Measurements from ENCODE around the gene PAGE1.
"Not testable (repeated sequence)": the region's sequence is repeated elsewhere in the genome, so short reads cannot be mapped to it uniquely, and the experiment has no call there.

The PAGE1 gene, protein sequence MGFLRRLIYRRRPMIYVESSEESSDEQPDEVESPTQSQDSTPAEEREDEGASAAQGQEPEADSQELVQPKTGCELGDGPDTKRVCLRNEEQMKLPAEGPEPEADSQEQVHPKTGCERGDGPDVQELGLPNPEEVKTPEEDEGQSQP

DNA sequence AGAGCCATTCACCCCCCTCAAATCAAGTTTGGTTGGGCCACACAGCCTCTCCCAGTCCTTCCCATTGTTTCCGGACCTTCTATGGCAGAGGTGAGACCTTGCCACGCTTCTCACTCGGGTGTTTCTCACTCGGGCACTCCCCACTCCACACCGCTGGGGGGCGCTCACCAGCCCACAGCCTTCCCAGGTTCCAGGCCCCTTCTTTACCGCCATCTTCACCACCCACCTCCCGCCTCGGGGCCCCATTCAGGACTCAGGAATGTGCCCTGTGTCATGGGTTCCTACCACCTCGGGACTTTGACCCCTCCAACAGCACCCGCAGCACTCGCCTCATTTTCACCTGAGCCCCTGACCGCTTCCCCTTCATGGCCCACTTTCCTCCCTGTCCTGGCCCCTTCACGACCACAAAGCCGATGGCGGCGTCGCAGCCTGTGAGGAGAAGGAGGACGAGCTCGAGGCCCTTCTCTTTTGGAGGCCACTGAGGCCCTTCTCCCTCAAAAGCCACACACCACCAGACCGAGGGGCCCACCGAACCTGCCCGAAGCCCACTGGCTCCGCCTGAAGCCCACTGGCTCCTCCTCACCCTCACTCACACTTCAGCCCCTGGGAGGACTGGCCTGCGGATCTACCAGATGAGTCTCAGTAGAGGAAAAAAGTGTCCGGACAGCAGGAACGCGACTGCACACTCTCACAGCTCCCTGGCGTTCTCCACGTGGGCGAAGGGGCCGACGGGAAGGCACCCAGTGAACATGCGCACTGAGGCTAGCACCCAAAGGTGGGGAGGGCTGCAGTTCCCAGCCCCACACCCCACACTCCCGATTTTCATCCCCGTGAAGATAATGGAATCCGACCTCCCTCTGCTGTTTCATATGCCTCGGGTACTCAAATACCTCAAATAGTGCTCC lies at the start of gene PAGE1:
Gene PAGE1 (minus strand): TSS at position 709 of the 905 bp plus-strand sequence. CDS start 1,214 bp downstream, outside the sequence.
- no peak for DNase-seq (ENCODE audit: low spot score)

DNA sequence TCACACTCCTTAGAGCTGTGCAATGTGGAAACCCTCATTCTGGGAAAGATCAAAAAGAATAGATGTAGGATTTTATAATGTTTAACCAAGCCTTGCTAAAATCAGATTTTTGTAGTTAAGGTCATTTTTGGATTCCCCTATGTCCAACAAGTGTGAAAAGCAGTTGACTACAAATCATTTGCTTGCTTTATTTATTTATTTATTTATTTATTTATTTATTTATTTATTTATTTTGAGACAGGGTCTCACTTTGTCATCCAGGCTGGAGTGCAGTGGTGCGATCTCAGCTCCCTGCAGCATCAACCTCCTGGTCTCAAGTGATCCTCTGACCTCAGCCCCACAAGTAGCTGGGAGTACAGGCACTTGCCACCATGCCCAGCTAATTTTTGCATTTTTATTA lies 45.7 kb upstream of the PAGE1 start:
- not testable (repeated sequence) for DNase-seq (ENCODE audit: low spot score)

DNA sequence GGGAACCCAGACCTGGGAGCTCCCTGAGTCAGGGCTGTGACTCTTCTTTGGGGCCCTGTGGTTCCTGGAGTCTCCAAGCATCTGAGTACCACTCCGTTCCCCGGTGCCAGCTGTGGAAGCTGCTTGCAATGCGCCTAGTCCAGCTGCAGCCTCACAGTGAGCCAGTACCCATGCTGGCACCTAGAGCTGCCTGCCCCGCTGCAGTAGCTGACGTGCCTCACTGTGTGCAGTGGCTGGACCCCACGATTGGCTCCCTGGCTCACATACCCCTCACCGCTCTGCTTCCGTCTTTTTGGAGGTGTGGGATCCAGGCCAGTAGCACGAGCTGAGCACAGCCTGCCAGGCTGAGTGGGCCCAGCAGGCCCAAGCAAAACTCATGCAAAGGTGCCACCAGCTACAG lies 32.1 kb upstream of the PAGE1 start:
- no peak for DNase-seq (ENCODE audit: low spot score)

DNA sequence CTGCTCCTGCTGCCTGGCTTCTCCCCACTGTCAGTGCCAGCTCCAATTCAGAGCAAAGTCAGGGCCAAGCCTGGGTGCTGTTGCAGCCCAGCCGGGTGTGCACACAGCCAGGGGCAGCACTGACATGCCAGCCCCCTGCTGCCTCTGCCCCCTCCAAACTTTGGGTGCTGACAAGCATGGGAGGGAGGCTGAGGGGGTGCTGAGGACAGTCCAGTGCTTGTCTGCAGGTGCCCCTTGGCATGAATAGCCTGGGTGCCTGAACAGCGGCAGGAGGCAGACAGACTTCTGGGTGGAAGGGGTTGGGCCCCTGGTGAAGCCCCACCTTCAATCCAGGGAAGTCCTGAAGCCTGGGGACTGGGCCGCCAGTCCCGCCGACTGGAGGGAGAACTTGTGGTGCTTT lies 31.2 kb upstream of the PAGE1 start:
- no peak for DNase-seq (ENCODE audit: low spot score)

DNA sequence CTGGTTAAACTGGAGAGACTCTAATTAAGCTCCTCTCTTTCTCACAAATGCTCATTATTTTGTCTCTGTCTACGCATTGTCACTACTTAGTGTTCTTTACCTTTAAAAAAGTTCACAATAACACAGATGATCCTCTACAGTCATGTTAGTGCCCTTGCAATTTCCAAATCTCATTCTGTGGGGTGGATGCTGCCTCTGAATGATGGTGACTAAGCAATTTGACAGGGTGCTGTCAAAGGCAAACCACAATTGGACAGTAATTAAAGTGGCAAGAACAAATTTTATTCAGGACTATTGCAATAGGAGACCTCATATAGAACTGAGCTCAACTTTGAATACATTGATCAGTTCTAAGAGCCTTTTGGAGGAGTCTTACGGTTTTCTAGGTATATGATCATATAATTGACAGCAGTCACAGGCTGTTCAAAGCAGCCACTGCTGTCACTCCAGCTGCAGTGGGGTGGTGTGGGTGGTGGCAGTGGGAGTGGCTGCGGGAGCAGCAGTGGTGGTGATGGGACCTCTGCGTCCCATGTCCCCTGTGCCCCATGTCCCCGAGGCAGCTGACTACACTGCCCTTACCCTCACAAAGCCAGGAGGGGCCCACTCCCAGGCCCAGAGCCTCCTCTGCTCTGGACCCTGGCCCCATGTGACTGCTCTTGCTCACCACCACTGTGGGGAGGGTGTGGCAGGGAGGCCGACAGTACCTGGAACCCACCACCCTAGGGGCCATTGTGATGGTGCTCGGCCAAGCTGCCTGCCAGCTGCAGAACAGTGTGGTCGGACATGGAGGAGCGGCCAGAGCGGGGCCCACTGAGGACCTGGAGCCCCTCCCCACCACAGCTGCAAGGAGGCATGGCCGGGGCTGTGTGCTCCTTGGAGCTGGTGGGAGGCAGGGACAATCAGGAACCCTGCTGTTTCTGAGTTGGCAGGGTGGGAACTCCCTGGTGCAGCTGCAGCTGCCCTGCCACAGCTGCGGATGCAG lies 30.4 kb upstream of the PAGE1 start:
- no peak for DNase-seq (ENCODE audit: low spot score)

DNA sequence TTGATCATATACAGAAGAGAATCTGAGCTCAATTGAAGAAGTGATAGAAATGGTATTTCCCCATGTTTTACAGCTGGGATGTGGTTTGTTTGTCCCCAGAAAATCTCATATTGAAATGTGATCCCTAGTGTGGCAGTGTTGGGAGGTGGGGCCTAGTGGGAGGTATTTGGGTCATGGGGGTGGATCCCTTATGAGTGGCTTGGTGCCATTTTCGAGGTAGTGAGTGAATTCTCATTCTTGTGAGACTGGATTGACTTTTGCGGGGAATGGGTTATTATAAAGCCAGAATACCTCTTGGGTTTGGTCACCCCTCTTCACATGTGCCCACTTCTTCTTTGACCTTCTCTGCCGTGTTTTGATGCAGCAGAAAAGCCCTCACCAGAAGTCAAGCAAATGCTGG lies 29.6 kb upstream of the PAGE1 start:
- no peak for DNase-seq (ENCODE audit: low spot score)

DNA sequence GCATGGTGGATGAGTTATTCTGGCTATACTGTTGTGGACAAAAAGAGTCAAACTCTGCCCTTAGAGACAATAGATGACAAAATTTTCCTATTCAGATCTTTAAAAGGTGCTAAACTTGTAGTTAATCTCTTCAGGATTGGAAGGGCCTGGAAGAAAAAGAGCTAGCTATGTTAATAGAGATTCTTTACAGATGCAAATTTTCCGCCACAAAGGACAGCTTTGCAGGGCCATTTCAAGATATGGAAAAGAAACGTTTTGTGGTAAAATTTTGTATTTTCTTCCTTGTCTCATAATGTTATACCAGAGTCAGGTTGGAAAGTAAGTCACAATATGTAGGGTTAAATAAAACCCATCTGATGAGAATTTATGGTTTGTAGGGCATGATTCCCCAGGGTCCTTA lies 24.3 kb upstream of the PAGE1 start:
- DNase-seq (ENCODE audit: low spot score): not testable (repeated sequence)

DNA sequence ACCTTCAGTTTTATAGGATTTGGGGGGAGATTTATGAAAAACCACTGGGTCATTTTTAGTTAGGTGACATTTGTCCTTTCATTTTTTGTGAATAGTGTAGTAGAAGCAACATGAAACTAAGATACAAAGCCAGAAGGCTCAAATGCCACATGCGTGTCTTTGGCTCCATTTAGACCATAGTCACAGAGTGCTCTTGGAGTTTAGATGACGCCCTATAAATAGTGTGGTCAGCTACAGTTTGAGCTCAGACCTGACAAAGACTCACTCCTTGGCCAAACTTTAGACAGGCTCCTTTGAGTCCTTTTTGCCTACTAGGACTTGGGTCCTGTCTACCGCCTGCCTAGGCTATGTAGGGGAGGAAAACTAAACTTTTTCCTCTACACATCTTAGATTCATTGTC lies 16.8 kb upstream of the PAGE1 start:
- no peak for DNase-seq (ENCODE audit: low spot score)

DNA sequence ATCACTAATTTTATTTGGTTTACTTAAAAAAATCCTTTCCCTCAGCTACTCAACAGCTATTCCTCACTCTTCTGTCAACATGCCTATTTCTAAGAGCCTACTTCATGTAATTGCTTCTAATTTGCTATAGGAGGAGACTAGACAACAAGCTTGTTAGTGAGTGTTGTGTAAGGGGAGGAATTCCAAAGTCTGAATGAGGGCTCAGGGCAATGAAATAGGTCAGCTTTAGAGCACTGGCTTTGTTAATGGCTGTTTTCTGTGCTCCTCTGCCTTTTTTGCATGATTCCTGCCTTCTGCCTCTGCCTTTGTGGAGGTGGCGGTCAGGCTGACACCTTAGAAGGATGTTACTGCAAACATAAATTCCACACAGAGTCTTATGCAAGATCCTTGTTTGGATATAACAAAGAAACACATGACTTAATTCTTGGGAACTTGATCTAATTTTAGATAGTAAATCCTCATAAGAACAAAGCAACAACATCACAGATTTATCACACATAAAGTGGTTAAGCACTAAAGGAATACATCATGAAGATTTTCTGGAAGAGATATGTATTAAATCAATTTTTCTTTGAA lies 15.0 kb upstream of the PAGE1 start:
- DNase-seq (ENCODE audit: low spot score): no peak

DNA sequence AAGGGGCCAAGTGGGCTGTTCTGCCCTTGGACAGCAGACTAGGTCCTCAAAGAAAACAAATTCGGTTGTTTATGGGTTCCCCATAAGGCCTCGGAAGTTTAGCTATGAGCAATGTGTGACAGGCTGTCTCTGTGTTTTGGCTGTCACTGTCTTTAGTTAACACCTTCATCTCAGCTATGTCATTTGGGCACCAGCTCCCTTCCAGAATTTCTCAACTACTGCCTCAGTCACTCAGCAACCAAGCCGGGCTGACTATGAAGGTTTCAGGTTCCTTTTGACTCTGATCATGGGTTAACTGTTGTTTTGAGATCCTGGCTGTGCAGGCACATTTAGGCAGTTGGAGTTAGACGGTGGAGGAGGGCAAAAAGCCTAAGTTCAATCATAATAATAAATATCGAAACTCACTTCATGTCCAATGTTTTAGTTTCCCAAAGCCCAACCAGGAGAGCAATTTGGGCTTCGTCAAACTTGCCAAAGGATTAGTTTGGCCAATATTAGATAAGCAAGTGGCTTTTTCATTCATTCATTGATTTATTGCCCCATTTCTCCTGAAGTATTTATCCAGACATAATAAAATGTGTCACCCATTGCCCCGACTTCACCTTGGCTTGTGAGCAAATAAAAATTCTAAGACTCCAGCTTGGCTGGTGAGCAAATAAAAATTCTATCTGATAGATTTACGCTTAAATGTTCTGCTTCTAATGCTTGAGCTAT lies 9.1 kb upstream of the PAGE1 start:
- DNase-seq (ENCODE audit: low spot score): no peak

DNA sequence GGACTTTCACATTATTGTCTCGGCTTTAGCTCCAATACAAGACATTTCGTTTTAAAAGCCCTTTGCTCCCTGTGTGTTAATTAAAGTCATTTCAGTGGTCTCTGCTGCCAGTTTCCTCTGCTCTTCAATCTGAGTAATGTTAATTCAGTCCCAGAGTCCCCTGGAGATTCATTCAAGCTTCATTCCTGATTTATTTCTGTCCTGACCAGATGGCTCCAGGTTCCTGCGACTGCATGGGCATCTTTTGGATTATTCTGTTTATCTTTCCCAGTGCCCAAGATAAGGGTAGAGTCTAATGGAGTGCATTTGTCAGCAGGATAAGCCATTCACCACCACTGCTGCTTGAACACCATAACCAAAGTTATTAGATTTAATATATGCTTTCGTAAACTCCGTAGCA lies 6.1 kb upstream of the PAGE1 start:
- DNase-seq (ENCODE audit: low spot score): no peak

DNA sequence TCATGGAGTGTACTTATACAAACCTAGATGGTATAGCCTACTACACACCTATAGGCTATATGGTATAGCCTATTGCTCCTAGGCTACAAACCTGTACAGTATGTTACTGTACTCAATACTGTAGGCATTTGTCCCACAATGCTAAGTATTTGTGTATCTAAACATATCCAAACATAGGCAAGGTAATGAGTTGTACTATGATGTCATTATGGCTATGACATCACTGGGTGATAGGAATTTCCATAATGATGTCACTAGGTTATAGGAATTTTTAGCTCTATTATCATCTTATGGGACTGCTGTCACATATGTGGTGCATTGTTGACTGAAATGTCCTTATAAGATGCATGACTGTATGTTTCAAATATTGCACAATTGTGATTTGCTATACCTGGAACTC lies 5.5 kb upstream of the PAGE1 start:
- DNase-seq (ENCODE audit: low spot score): no peak

DNA sequence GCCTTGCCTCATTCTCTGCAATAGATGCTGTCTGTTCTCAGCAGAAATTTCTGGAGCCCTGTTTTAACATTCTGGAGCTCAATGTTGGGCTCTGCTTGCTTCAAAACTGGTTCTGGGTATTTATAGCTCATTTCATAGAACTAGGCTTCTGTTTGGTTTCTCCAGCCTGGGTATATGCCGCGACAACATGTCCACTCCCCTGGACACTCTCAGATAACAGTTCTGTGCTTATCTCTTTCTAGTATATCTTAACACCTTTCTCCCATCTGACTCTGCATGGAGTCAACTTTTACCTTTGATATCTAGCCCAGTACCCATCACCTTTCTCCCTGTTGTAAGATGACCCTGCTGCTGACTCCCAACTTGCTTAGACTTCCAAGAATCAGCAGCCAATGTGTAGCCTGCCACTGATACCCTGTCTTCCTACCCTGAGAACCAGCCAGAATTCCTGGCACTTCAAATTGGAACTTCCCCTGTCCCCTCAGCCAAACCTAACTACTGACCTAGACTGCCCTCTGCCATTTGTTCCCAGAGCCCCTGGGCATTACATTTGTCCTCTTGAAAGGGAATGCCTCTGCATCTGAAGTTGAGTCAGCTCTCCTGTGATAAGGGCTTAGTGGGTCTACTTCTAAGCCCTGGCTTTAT lies 20.6 kb downstream of the PAGE1 start:
- no peak for DNase-seq (ENCODE audit: low spot score)

DNA sequence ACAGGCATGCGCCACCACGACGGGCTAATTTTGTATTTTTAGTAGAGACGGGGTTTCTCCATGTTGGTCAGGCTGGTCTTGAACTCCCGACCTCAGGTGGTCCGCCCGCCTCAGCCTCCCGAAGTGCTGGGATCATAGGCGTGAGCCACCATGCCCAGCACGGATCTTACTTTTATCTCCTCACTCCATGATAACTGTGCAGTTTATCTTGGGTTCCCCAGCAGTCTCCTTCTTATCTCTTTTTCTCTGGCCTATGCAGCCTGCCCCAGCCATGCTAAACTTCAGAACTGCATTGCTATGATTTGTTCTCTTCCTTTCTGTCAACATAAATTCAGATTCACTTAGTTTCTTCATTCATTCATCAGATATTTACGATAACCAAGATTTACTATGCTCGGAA lies 22.4 kb downstream of the PAGE1 start:
- DNase-seq (ENCODE audit: low spot score): no peak

DNA sequence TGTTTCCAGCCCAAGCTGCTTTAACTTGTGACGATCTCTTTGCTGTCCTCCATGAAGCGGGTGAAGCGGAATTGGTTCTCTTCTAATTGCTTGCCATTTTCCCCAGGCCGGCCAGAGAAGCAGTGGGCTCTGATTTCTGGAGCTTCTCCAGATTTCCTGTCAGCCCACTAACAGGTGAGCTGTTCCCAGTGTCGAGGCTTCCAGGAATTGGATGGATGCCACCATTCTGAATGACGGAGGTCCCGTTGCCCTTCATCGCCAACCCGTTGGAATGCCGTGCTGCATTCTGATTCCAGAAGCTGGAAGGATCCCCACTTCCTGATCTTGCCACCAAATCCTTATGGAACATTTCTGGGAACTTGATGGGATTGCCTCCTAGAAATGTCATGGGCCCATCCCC lies 31.0 kb downstream of the PAGE1 start:
- no peak for DNase-seq (ENCODE audit: low spot score)

DNA sequence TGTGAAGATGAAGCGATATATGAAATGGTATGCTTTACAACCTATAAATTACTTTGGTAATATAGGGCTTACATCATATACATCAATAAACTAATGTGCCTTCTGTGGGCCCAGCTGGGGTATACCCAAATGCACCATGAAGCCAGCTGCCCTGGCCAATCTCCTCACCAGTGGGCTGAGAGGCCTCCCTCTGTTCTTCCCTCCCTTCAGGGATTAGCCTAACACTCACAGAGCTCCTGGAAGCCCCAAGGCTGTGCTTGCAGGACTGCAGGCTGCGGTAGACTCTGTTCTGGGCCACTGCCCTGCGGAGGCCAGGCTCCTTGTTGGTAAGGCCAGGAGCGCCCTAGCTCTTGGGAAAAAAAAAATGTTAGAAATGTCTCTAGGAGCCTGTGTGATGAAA lies 33.9 kb downstream of the PAGE1 start:
- DNase-seq (ENCODE audit: low spot score): no peak

DNA sequence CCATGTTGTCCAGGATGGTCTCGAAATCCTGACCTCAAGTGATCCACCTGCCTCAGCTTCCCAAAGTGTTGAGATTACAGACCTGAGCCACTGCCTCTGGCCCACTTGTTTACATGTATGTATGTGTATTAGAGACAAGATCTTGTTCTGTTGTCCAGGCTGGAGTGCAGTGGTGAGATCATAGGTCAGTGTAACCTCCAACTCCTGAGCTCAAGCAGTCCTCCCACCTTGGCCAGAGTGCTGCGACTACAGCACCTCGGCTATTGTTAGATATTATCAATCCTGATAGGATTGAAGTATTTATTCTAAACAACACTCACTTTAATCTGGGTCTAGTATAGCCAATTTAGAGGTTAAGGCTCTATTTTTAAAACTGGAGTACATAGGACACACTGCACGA lies 36.0 kb downstream of the PAGE1 start:
- DNase-seq (ENCODE audit: low spot score): no peak

DNA sequence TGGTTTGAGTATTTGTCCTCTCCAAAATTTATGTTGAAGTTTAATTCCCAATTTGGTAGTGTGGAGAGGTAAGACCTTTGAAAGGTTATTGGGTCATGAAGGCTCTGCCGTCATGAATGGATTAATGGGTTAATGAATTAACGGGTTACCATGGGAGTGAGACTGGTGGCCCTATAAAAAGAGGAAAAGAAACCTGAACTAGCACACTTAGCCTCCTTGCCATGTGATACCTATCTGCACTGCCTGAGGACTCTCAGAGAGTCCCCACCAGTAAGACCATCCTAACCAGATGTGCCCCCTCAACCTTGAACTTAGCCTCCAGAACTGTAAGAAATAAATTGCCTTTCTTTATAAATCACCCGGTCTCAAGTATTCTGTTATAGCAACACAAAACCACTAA lies 39.3 kb downstream of the PAGE1 start:
- no peak for DNase-seq (ENCODE audit: low spot score)

DNA sequence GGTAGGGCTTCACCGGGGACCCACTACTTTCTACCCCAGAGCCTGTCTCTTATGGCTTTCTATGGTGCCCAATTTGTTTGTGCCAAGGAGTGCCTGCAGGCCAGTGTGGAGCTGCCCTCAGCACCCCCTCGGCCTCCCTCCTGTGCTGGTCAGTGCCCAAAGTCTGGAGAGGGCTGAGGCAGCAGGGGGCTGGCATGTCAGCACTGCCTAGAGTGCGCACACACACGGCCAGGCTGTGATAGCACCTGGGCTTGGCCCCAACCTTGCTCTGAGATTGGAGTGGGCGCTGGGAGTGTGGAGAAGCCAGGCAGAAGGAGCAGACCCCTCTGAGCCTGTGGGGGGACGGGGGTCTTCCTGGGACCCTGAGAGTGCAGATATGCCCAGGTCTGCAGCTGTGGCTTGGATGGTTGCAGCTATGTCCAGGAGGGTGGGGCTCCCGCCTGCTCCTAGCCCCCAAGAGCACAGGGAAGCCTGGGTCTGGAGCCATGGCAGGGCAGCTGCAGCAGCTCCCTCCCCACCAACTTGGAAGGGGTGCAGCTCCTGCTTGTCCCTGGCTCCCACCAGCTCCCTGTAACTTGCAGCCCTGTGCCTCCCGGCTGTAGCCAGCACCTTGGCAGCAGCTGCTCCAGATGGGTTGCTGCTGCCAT lies 50.7 kb downstream of the PAGE1 start:
- no peak for DNase-seq (ENCODE audit: low spot score)
